Neural cell (in vitro differentiated cells): Measurements from ENCODE around the gene PAX8. TPM values are rescaled to one million over a fixed set of nuclear protein-coding genes. Genes with fewer than 3 reads are reported as not detected.
A peak's percentile ranks its signal among the peaks of the same experiment; 100 is the strongest.

Experiments
- H2AFZ ChIP-seq: fragments of 200-600, 300-800 bp; sonication (generic), shearing (Covaris generic); 2 replicates; pipeline ENCODE4 v1.6.0; 2014; ENCODE audit warnings: low read depth, mild to moderate bottlenecking, antibody characterized with exemption, low read length, moderate library complexity
- H3F3A ChIP-seq: fragments of 200-600 bp; shearing (Covaris generic); 2 replicates; pipeline ENCODE4 v1.6.1; 2016; ENCODE audit warnings: mild to moderate bottlenecking, moderate library complexity, mixed read lengths, antibody characterized with exemption, low read length; ENCODE audit not compliant: insufficient read depth, poor library complexity, severe bottlenecking
- H3K27ac ChIP-seq: fragments of 200-600, 300-800 bp; sonication (generic), shearing (Covaris generic); 2 replicates; pipeline ENCODE4 v1.5.1; 2014; ENCODE audit warnings: mild to moderate bottlenecking, low read length, moderate library complexity
- H3K27me3 ChIP-seq: fragments of 300-800, 200-600 bp; sonication (generic), shearing (Covaris generic); 2 replicates; pipeline ENCODE4 v1.6.0; 2014; ENCODE audit warnings: mild to moderate bottlenecking, low read depth, low read length, moderate library complexity; ENCODE audit not compliant: insufficient read depth
- H3K36me3 ChIP-seq: fragments of 300-800, 200-600 bp; sonication (generic), shearing (Covaris generic); 2 replicates; pipeline ENCODE4 v1.5.1; 2014; ENCODE audit warnings: mild to moderate bottlenecking, antibody characterized with exemption, low read length, moderate library complexity; ENCODE audit not compliant: insufficient read depth
- H3K4me2 ChIP-seq: fragments of 300-800, 200-600 bp; sonication (generic), shearing (Covaris generic); 2 replicates; pipeline ENCODE4 v1.6.0; 2014; ENCODE audit warnings: mild to moderate bottlenecking, low read length
- H3K4me3 ChIP-seq: fragments of 300-800, 200-600 bp; sonication (generic), shearing (Covaris generic); 2 replicates; pipeline ENCODE4 v1.5.1; 2014; ENCODE audit warnings: mild to moderate bottlenecking, low read length, moderate library complexity
- H3K79me2 ChIP-seq: fragments of 200-600 bp; shearing (Covaris generic); replicated peaks from 2 replicates; pipeline ENCODE4 v1.6.0; 2014; ENCODE audit warnings: mild to moderate bottlenecking, low read length, moderate library complexity; ENCODE audit not compliant: insufficient read depth
- H3K9ac ChIP-seq: fragments of 300-800, 200-600 bp; sonication (generic), shearing (Covaris generic); 2 replicates; pipeline ENCODE4 v1.6.1; 2016; ENCODE audit warnings: mild to moderate bottlenecking, low read length, mixed read lengths
- H3K9me2 ChIP-seq: fragments of 200-600 bp; shearing (Covaris generic); 2 replicates; pipeline ENCODE4 v1.6.1; 2016; ENCODE audit warnings: mild to moderate bottlenecking, low read length, mixed read lengths; ENCODE audit not compliant: insufficient read depth
- H3K9me3 ChIP-seq: fragments of 200-600, 300-800 bp; sonication (generic), shearing (Covaris generic); 2 replicates; pipeline ENCODE4 v1.6.1; 2016; ENCODE audit warnings: mild to moderate bottlenecking, mixed run types, low read length, moderate library complexity, mixed read lengths
- H4K20me1 ChIP-seq: fragments of 200-600 bp; shearing (Covaris generic); 2 replicates; pipeline ENCODE4 v1.6.1; 2016; ENCODE audit warnings: mild to moderate bottlenecking, mixed run types; ENCODE audit not compliant: insufficient read depth
- EZH2 ChIP-seq: fragments of 200-600, 300-800 bp; shearing (Covaris generic), sonication (generic); IDR thresholded peaks from 2 replicates; pipeline ENCODE4 v1.6.1; 2014; ENCODE audit warnings: antibody characterized with exemption, low read length, borderline replicate concordance, mild to moderate bottlenecking; ENCODE audit not compliant: insufficient read depth, poor library complexity, severe bottlenecking
- MXI1 ChIP-seq: fragments of 450-650 bp; conservative IDR thresholded peaks from 2 replicates; pipeline ENCODE4 v1.6.1; 2014; ENCODE audit warnings: antibody characterized with exemption, mild to moderate bottlenecking; ENCODE audit not compliant: poor library complexity, severe bottlenecking
- POLR2AphosphoS5 ChIP-seq: IDR thresholded peaks from 2 replicates; pipeline ENCODE4 v1.6.1; 2012
- RAD21 ChIP-seq: fragments of 450-650 bp; conservative IDR thresholded peaks from 2 replicates; pipeline ENCODE4 v1.6.1; 2014; ENCODE audit warnings: antibody characterized with exemption, mild to moderate bottlenecking, moderate library complexity
- polyA plus RNA-seq: library from polyadenylated mRNA; depleted of rRNA; stranded (reverse); fragments of >200 nt; gene quantifications from 2 replicates; pipeline ENCODE4 v1.2.3, GENCODE V29; 2014
- TF ChIP-seq, protein P1 (sequence below): IDR thresholded peaks from 2 replicates; pipeline ENCODE4 v1.6.1; 2012; ENCODE audit warnings: borderline replicate concordance

Gene PAX8
- polyA plus RNA-seq, 1 donor from 2014 or later: not detected

DNA sequence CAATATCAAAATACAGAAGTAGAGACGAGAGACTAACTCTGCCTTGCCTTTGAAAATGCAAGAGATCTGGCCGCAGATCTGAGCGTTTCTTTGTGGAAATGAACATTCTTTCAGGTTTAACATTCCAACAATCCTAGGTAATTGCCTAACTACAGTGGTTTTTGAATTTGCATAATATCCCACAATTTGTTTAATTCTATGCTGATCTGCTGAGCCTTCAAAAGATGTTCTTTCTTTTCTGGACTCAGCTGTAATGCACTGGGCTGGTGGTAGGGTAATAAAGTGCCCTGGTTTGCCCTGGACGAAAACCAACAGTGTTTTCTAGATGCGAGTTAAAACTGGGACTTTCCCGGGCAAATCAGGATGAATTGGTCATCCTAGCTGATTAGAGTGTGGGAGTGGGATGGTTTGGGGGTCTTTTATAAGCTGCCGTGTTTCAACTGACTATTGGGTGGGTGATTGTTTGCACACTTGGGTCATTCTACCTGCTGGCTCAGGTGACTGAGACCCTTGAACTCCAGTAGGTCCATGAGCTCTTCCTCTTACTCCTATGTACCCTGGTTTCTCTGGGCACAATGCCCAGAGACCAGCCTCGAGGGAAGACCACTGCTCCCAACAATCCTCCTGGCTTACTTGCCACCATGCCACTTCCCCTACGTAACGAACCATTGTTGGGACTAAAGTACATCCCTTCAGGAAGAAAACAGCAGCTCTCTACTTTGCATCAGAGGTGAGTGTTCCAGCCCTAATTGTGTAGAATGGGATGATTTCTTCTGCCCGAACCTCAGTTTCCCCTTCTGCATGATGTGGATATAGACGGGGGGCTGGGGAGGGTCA lies 3.4 kb upstream of the PAX8 start:
- Histone ChIP-seq H3K9ac (no peak overlapping the region), H3K4me3 (no peak overlapping the region), H3K79me2 (no peaks in the 10 kb centered on the region), H3K36me3 (no peaks in the 10 kb centered on the region), H4K20me1 (no peaks in the 10 kb centered on the region), H3K27me3 (peaks cover 39% of the 10 kb centered on the region), H3K4me2 (no peak overlapping the region), H3K9me2 (no peaks in the 10 kb centered on the region), H3K9me3 (no peaks in the 10 kb centered on the region), H2AFZ (no peak overlapping the region), H3K27ac (no peak overlapping the region), H3F3A (no peaks in the 10 kb centered on the region)
- TF ChIP-seq MXI1 (no peak), EZH2 (no peak)

DNA sequence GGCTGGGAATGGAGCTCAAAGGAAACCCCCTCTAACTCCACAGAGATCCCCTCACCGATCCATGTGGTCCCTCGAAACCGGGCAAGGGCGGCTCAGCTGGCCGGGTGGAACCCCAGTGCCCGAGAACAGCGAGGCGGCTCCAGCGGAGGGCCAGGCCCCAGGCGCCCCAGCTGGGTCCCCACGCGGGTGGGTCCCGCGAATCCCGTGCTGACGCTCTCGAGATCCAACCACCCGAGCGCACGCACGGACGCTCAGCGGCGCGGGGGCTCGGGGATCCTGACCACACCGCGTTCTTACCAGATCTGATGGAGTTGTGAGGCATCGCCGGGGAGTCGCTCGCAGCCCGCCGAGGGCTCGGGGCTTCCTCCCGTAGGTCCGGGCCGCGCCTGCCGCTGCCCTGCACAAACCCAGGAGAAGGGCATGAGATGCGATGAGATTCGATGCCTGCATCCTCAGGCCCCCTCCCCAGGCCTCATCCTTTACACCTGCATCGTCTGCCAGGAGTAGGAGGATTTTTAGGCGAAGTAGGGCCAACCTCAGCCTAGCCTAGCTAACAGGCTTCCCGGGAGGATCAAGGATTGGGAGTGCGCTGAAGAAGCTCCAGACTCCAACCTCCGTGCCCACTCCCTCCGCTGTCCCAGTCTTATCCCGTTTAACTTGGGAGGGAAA lies 514 bp downstream of the PAX8 start:
- no peaks in the 10 kb centered on the region for H3K36me3 ChIP-seq
- H3K9ac ChIP-seq: no peak overlapping the region
- H3K27me3 ChIP-seq: peaks cover 78% of the 10 kb centered on the region
- H3K4me3 ChIP-seq: peak overlapping the region; percentile 57
- H3K79me2 ChIP-seq: no peaks in the 10 kb centered on the region
- H2AFZ ChIP-seq: no peak overlapping the region
- H3K9me3 ChIP-seq: no peaks in the 10 kb centered on the region
- no peaks in the 10 kb centered on the region for H3F3A ChIP-seq
- H3K9me2 ChIP-seq: no peaks in the 10 kb centered on the region
- H3K4me2 ChIP-seq: no peak overlapping the region
- TF ChIP-seq, protein P1, sequence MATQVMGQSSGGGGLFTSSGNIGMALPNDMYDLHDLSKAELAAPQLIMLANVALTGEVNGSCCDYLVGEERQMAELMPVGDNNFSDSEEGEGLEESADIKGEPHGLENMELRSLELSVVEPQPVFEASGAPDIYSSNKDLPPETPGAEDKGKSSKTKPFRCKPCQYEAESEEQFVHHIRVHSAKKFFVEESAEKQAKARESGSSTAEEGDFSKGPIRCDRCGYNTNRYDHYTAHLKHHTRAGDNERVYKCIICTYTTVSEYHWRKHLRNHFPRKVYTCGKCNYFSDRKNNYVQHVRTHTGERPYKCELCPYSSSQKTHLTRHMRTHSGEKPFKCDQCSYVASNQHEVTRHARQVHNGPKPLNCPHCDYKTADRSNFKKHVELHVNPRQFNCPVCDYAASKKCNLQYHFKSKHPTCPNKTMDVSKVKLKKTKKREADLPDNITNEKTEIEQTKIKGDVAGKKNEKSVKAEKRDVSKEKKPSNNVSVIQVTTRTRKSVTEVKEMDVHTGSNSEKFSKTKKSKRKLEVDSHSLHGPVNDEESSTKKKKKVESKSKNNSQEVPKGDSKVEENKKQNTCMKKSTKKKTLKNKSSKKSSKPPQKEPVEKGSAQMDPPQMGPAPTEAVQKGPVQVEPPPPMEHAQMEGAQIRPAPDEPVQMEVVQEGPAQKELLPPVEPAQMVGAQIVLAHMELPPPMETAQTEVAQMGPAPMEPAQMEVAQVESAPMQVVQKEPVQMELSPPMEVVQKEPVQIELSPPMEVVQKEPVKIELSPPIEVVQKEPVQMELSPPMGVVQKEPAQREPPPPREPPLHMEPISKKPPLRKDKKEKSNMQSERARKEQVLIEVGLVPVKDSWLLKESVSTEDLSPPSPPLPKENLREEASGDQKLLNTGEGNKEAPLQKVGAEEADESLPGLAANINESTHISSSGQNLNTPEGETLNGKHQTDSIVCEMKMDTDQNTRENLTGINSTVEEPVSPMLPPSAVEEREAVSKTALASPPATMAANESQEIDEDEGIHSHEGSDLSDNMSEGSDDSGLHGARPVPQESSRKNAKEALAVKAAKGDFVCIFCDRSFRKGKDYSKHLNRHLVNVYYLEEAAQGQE: no peak
- TF ChIP-seq EZH2: peak; percentile 71
- no peak overlapping the region for H3K27ac ChIP-seq
- H4K20me1 ChIP-seq: no peaks in the 10 kb centered on the region

DNA sequence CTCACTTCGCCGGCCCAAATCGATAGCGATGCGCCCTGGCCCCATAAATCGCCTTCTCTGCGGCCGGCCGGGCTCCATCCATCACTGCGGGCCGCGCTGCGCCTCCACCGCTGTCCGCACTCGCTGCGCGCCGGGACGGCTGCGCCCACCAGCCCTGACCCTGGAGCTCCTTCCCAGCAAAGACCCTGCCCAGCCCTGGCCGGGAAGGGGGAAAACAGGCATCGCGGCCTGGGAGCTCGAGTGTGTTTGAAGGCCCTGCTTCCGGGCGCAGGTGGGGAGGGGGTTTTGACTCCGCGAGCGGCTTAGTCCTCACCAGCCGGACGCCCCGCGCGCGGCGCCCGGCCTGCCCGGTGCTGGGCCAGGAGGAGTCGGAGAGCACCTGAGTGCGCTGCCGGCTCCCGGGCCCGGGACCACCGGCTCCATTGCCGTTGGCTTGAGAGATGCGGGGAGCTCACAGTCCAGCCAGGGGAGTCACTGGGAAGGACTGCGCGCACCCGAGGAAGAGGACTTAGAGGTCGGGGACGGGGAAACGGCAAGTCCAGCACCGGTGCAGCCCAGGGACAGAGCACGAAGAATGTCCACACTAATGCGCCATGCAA lies 1.1 kb downstream of the PAX8 start:
- H3K36me3 ChIP-seq: no peaks in the 10 kb centered on the region
- H3K4me2 ChIP-seq: no peak overlapping the region
- no peaks in the 10 kb centered on the region for H3K79me2 ChIP-seq
- H3F3A ChIP-seq: no peaks in the 10 kb centered on the region
- no peak overlapping the region for H3K9ac ChIP-seq
- TF ChIP-seq POLR2AphosphoS5: peak; percentile 4
- no peak for TF ChIP-seq RAD21
- TF ChIP-seq EZH2: peak; percentile 33
- no peak overlapping the region for H2AFZ ChIP-seq
- peak overlapping the region; percentile 57 for H3K4me3 ChIP-seq
- no peak overlapping the region for H3K27ac ChIP-seq
- H3K27me3 ChIP-seq: peaks cover 85% of the 10 kb centered on the region
- no peaks in the 10 kb centered on the region for H3K9me2 ChIP-seq
- no peaks in the 10 kb centered on the region for H4K20me1 ChIP-seq
- no peaks in the 10 kb centered on the region for H3K9me3 ChIP-seq
